NB4 (cell line): ENCODE results near the gene OLFML2A.

Source experiments
- DNase-seq: peaks from one replicate; pipeline ENCODE4 v3.0.0; 2010; ENCODE audit warnings: low read depth
- H3K4me3 ChIP-seq: one replicate; pipeline ENCODE4 v1.5.1; 2011; ENCODE audit warnings: mild to moderate bottlenecking, low read depth, low read length, moderate library complexity
- MYC ChIP-seq: IDR thresholded peaks from 2 replicates; pipeline ENCODE4 v1.6.1; 2011; ENCODE audit warnings: low read depth, low read length
- POLR2A ChIP-seq: IDR thresholded peaks from 2 replicates; pipeline ENCODE4 v1.6.1; 2011; ENCODE audit warnings: mild to moderate bottlenecking; ENCODE audit not compliant: insufficient read length; ENCODE audit errors: extremely low read depth
- TF ChIP-seq, protein P1 (sequence below): IDR thresholded peaks from one replicate; pipeline ENCODE4 v1.5.1; 2012; ENCODE audit warnings: low read depth, low read length
- TF ChIP-seq, protein P2 (sequence below): IDR thresholded peaks from 2 replicates; pipeline ENCODE4 v1.6.1; 2011; ENCODE audit warnings: low read depth, low read length

Gene OLFML2A

DNA sequence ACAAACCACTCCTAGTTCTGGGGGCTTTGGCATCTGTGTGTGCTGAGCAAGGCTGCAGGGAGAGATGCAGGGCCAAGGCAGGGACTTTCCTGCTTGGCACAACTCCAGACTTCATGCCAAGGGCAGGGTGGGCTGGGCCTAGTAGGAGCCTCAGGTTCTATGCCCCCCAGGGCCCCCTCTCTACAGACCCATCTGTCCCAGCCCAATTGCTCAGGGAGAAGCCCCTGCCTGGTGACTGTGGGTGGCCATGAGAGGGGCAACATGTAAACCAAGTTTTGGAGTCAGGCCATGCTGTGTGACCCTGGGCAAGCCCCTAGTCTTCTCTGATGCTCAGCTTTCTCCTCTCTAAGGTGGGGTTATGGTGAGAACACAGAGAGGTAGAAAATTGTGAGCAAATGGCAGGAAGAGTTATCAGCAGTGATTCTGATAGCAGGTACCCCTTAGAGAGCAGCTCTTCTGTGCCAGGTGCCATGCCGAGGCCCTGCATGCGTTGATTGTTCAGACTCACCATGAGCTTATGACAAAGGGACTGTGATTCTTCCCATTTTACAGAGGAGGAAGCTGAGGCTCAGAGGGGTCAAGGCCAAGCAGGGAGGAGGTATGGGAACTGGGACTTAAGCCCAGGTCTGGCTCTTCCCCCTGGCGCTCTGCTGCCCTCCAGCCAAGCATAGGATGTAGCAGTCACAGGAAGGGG, 5.2 kb downstream of the OLFML2A start:
- no peak for TF ChIP-seq POLR2A
- TF ChIP-seq, protein P1, sequence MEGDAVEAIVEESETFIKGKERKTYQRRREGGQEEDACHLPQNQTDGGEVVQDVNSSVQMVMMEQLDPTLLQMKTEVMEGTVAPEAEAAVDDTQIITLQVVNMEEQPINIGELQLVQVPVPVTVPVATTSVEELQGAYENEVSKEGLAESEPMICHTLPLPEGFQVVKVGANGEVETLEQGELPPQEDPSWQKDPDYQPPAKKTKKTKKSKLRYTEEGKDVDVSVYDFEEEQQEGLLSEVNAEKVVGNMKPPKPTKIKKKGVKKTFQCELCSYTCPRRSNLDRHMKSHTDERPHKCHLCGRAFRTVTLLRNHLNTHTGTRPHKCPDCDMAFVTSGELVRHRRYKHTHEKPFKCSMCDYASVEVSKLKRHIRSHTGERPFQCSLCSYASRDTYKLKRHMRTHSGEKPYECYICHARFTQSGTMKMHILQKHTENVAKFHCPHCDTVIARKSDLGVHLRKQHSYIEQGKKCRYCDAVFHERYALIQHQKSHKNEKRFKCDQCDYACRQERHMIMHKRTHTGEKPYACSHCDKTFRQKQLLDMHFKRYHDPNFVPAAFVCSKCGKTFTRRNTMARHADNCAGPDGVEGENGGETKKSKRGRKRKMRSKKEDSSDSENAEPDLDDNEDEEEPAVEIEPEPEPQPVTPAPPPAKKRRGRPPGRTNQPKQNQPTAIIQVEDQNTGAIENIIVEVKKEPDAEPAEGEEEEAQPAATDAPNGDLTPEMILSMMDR: no peak
- TF ChIP-seq, protein P2, sequence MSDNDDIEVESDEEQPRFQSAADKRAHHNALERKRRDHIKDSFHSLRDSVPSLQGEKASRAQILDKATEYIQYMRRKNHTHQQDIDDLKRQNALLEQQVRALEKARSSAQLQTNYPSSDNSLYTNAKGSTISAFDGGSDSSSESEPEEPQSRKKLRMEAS: no peak
- no peak for TF ChIP-seq MYC
- no peak overlapping the region for H3K4me3 ChIP-seq
- DNase-seq: no peak

DNA sequence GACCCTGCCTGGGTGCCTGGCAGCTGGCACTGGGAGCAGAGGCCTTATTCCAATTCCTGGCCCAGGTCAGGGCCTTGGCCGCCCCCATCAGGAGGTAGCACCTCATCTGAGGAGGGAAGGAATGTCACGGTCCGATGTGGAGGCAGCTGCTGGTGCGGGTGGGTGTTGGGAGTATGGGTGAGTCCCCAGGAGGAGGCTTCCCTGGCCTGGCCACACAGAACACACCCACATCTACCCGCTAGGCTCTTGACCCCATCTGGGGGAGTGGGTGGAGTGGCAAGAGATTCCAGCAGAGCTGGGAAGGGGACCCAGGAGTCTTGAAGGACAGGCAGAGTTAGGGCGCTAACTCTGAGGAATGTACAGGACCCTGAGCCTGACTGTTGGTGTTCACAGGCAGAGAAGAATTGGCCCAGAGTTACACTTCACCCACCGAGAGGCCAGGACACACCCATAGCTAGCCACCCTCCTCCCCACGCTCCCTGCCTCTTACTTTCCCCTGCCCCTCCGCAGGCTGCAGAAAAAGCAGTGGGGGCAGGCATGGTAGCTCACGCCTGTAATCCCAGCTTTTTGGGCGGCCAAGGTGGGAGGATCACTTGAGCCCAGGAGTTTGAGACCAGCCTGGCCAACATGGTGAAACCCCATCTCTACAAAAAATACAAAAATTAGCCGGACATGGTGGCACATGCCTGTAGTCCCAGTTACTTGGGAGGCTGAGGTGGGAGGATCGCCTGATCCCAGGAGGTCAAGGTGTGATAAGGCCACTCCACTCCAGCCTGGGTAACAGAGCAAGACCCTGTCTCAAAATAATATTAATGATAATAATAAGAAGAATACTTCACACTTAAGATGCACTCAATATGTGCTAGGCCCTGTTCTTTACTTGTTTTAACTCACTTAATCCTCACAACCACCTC, 6.0 kb downstream of the OLFML2A start:
- no peak for DNase-seq
- TF ChIP-seq MYC (no peak), POLR2A (no peak)
- TF ChIP-seq, protein P1: no peak
- TF ChIP-seq, protein P2: no peak
- H3K4me3 ChIP-seq: no peak overlapping the region

DNA sequence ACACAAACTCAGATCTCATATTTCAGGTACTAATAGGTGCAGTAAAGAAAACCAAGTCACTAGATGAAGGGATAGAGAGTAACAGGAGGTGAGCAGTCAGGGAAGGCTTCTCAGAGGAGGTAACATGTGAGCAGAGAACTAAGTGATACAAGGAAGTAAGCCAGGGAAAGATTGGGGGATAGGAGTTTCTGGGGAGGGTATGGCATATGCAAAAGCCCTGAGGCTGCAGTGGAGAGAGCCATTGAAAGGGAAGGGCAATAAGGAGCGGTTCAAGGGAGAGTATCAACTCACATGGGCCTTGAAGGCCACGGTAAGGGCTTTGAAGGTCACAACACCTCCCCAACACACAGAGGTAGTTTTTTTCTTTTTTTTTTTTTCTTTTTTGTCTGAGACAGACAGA, 6.9 kb downstream of the OLFML2A start:
- DNase-seq: no peak
- TF ChIP-seq POLR2A: no peak
- TF ChIP-seq MYC: no peak
- TF ChIP-seq, protein P2: no peak
- TF ChIP-seq, protein P1: no peak
- H3K4me3 ChIP-seq: no peak overlapping the region

DNA sequence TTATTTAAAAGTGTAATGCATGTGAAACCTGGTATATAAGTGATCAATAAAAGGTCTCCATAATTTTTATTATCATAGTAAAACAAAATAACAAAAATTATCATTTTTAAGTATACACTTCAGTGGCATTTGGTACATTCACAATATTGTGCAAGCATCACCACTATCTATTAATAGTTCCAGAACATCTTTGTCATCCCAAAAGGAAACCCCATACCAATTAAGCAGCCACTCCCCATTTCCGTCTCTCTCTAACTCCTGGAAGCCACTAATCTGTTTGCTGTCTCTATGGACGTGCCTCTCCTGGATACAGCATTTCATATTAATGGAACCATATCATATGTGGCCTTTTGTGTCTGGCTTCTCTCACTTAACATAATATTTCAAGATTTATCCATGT, 7.6 kb downstream of the OLFML2A start:
- no peak overlapping the region for H3K4me3 ChIP-seq
- peak; percentile 58 for DNase-seq
- TF ChIP-seq, protein P1: no peak
- TF ChIP-seq MYC: no peak
- TF ChIP-seq, protein P2: no peak
- no peak for TF ChIP-seq POLR2A

DNA sequence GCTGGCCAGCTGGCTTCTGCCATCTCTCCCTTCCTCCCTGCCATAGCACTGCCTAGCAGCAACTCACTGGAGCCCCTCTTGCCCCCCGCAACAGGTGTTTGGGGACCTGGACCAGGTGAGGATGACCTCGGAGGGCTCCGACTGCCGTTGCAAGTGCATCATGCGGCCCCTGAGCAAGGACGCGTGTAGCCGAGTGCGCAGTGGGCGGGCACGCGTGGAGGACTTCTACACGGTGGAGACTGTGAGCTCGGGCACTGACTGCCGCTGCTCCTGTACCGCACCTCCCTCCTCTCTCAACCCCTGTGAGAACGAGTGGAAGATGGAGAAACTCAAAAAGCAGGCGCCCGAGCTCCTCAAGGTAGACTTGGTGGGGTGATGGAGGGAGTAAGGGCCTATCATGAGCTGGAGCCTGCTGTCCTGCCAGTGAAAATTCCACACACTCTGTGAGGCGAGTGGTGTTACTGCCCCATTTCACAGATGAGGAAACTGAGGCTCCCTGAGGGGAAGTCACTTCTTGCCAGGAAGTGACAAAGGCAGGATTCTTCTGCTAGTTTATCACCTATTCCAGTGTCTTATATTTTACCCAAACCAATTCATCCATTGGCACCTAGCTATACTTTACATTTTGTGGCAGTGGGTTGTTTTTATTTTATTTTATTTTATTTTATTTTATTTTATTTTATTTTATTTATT, 10.1 kb downstream of the OLFML2A start:
- no peak overlapping the region for H3K4me3 ChIP-seq
- DNase-seq: no peak
- TF ChIP-seq, protein P1: no peak
- TF ChIP-seq MYC: no peak
- TF ChIP-seq POLR2A: no peak
- TF ChIP-seq, protein P2: no peak
